Panc1 (cell line): ENCODE results near the gene SMPD4.
"Not testable (repeated sequence)": the region's sequence is repeated elsewhere in the genome, so short reads cannot be mapped to it uniquely, and the experiment has no call there.

Source experiments
- TF ChIP-seq, protein P1 (sequence below): fragments of 450-650 bp; IDR thresholded peaks from 2 replicates; pipeline ENCODE4 v1.5.1; 2017; ENCODE audit warnings: mild to moderate bottlenecking
- TF ChIP-seq, protein P2 (sequence below), 2 experiments: IDR thresholded peaks; 2 replicates each; pipeline ENCODE4 v1.6.1; 2011 to 2012; ENCODE audit warnings: low read depth in 2 of 2, control low read depth in 1 of 2, low read length in 1 of 2, mild to moderate bottlenecking in 1 of 2, moderate library complexity in 1 of 2; ENCODE audit not compliant: insufficient read depth in 1 of 2

DNA sequence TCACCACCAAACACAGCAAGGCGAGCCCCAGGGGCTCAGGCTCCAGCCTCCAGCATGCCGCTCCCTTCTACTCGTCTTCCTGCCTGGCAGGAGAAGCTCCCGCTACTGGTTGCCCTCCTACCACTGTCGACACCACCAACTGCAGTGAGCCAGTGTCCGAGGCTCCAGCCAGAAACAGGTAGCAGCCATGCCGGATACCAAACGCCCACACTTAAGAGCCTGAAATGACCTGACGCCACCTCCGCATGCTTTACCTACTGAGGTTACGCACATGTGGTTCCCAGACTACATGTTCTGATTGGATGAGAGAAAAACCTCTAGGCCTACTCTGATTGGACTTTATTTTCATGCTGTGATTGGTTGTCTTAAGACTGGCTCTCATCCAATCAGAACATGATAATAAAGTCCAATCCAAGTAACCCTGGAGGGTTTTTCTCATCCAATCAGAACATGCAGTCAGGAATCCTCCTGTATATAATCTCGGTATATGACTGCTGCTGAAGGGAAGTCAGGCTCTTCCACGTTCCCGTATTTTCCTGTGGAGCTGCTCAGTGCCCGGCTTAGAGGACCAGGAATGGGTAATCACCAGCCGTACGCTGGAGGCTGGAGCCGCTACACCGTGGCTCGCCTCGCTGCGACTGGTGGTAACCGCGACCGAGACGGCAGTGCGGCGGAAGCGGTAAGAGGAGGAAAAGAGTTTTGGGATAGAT, 52.1 kb downstream of the SMPD4 start, which contains the start of gene POTEF:
- TF ChIP-seq, protein P1, sequence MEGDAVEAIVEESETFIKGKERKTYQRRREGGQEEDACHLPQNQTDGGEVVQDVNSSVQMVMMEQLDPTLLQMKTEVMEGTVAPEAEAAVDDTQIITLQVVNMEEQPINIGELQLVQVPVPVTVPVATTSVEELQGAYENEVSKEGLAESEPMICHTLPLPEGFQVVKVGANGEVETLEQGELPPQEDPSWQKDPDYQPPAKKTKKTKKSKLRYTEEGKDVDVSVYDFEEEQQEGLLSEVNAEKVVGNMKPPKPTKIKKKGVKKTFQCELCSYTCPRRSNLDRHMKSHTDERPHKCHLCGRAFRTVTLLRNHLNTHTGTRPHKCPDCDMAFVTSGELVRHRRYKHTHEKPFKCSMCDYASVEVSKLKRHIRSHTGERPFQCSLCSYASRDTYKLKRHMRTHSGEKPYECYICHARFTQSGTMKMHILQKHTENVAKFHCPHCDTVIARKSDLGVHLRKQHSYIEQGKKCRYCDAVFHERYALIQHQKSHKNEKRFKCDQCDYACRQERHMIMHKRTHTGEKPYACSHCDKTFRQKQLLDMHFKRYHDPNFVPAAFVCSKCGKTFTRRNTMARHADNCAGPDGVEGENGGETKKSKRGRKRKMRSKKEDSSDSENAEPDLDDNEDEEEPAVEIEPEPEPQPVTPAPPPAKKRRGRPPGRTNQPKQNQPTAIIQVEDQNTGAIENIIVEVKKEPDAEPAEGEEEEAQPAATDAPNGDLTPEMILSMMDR, result not testable (repeated sequence)
- TF ChIP-seq, protein P2, sequence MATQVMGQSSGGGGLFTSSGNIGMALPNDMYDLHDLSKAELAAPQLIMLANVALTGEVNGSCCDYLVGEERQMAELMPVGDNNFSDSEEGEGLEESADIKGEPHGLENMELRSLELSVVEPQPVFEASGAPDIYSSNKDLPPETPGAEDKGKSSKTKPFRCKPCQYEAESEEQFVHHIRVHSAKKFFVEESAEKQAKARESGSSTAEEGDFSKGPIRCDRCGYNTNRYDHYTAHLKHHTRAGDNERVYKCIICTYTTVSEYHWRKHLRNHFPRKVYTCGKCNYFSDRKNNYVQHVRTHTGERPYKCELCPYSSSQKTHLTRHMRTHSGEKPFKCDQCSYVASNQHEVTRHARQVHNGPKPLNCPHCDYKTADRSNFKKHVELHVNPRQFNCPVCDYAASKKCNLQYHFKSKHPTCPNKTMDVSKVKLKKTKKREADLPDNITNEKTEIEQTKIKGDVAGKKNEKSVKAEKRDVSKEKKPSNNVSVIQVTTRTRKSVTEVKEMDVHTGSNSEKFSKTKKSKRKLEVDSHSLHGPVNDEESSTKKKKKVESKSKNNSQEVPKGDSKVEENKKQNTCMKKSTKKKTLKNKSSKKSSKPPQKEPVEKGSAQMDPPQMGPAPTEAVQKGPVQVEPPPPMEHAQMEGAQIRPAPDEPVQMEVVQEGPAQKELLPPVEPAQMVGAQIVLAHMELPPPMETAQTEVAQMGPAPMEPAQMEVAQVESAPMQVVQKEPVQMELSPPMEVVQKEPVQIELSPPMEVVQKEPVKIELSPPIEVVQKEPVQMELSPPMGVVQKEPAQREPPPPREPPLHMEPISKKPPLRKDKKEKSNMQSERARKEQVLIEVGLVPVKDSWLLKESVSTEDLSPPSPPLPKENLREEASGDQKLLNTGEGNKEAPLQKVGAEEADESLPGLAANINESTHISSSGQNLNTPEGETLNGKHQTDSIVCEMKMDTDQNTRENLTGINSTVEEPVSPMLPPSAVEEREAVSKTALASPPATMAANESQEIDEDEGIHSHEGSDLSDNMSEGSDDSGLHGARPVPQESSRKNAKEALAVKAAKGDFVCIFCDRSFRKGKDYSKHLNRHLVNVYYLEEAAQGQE (IDR thresholded peaks at IDR 0.05; ENCODE audit: insufficient read depth in 1 of 2, low read depth in 2 of 2, low read length in 1 of 2), result not testable (repeated sequence)
